PC-9 (cell line): ENCODE results near the gene KDM1B. TPM values are rescaled to one million over a fixed set of nuclear protein-coding genes. Genes with fewer than 3 reads are reported as not detected.

Experiments used
- BruUV-seq: library from RNA; stranded (reverse); fragments of 400-500 nt; replicated peaks from 2 replicates; lab custom pipeline; 2021; lab: Mats Ljungman, UMichigan
- CTCF ChIA-PET: fragments of 300-600 bp; sonication (Branson Sonifier 250); formaldehyde crosslinking; loops from one replicate; lab custom pipeline; 2022; ENCODE audit warnings: antibody characterized with exemption; lab: Charles Lee
- POLR2A ChIA-PET: fragments of 300-600 bp; sonication (Branson Sonifier 250); formaldehyde crosslinking; loops from one replicate; lab custom pipeline; 2022; ENCODE audit warnings: antibody characterized with exemption; ENCODE audit not compliant: unreplicated experiment; lab: Charles Lee
- DNase-seq, 2 experiments: peaks; one replicate each; pipeline versions ENCODE4 v3.0.0 to v3.0.0-alpha.2; 2015 to 2022; ENCODE audit warnings: mixed read lengths in 1 of 2
- H2AFZ ChIP-seq: fragments of 200-600 bp; sonication (generic); 2 replicates; pipeline ENCODE4 v1.8.1; 2017; ENCODE audit warnings: antibody characterized with exemption
- H3F3A ChIP-seq: fragments of 200-600 bp; sonication (generic); 2 replicates; pipeline ENCODE4 v1.8.1; 2017; ENCODE audit warnings: antibody characterized with exemption, mild to moderate bottlenecking, low read depth; ENCODE audit not compliant: insufficient read depth
- H3K27ac ChIP-seq: fragments of 200-600 bp; sonication (generic); 2 replicates; pipeline ENCODE4 v1.6.1; 2016; ENCODE audit warnings: mixed run types
- H3K27me3 ChIP-seq: fragments of 200-600 bp; sonication (generic); 2 replicates; pipeline ENCODE4 v1.6.1; 2016; ENCODE audit warnings: low read depth, mixed run types; ENCODE audit not compliant: insufficient read depth
- H3K36me3 ChIP-seq: fragments of 200-600 bp; sonication (generic); 2 replicates; pipeline ENCODE4 v1.6.1; 2016; ENCODE audit warnings: low read depth, mixed run types
- H3K4me1 ChIP-seq: fragments of 200-600 bp; sonication (generic); replicated peaks from 2 replicates; pipeline ENCODE4 v1.6.1; 2016; ENCODE audit warnings: mixed run types; ENCODE audit not compliant: insufficient read depth
- H3K4me2 ChIP-seq: fragments of 200-600 bp; sonication (generic); 2 replicates; pipeline ENCODE4 v1.6.1; 2017; ENCODE audit warnings: mixed run types
- H3K4me3 ChIP-seq: fragments of 200-600 bp; sonication (generic); 2 replicates; pipeline ENCODE4 v1.6.1; 2016; ENCODE audit warnings: mixed run types
- H3K79me2 ChIP-seq: fragments of 200-600 bp; sonication (generic); 2 replicates; pipeline ENCODE4 v1.6.1; 2017; ENCODE audit warnings: low read depth, mixed run types
- H3K9me2 ChIP-seq: fragments of 200-600 bp; sonication (generic); 2 replicates; pipeline ENCODE4 v1.8.1; 2017; ENCODE audit warnings: mild to moderate bottlenecking; ENCODE audit not compliant: insufficient read depth
- H3K9me3 ChIP-seq: fragments of 200-600 bp; sonication (generic); 2 replicates; pipeline ENCODE4 v1.8.1; 2016; ENCODE audit warnings: low read depth; ENCODE audit not compliant: insufficient read depth
- H4K20me1 ChIP-seq: fragments of 200-600 bp; sonication (generic); 2 replicates; pipeline ENCODE4 v1.8.1; 2017; ENCODE audit not compliant: insufficient read depth
- EZH2 ChIP-seq: fragments of 200-600 bp; sonication (generic); IDR thresholded peaks from 2 replicates; pipeline ENCODE4 v1.8.0; 2017; ENCODE audit warnings: antibody characterized with exemption, low read depth
- intact Hi-C: fragments of 100-400 bp; cut with micrococcal nuclease; formaldehyde crosslinking; loops from one replicate; pipeline ENCODE4 v1.10.0; 2022; ENCODE audit not compliant: unreplicated experiment
- total RNA-seq: library from RNA; stranded (reverse); gene quantifications from 2 replicates; pipeline ENCODE4 v1.2.3, GENCODE V29; 2021
- TF ChIP-seq, protein P1 (sequence below): fragments of 200-600 bp; sonication (generic); conservative IDR thresholded peaks from 2 replicates; pipeline ENCODE4 v1.6.1; 2017; ENCODE audit warnings: mixed run types, antibody characterized with exemption, mild to moderate bottlenecking, moderate library complexity

Gene KDM1B
- total RNA-seq, 1 experiment from 2014 or later, result 21.5 TPM

- intact Hi-C loops, result no loop called here
- Histone ChIP-seq H3K4me3 (no peak overlapping the region), H3K27ac (peak overlapping the region; percentile 63), H3K4me1 (peaks cover 23% of the 10 kb centered on the region), H3F3A (peaks cover 12% of the 10 kb centered on the region; the same call in 1 of the 2 replicates), H3K4me2 (peak overlapping the region; percentile 57), H2AFZ (peak overlapping the region; percentile 66), H3K79me2 (no peaks in the 10 kb centered on the region), H3K27me3 (no peaks in the 10 kb centered on the region), H4K20me1 (no peaks in the 10 kb centered on the region), H3K9me2 (no peaks in the 10 kb centered on the region), H3K9me3 (no peaks in the 10 kb centered on the region), H3K36me3 (no peaks in the 10 kb centered on the region)
- ChIA-PET POLR2A (no interaction called here), CTCF (no interaction called here)
- TF ChIP-seq EZH2, result no peak
- peak; percentile 46 to 65 for DNase-seq
- no TSS peak for BruUV-seq
These were observed 30.8 kb downstream of the KDM1B start for GRCh38 chr6:18186033-18186432.

- Histone ChIP-seq H2AFZ (no peak overlapping the region; the same call in 1 of the 2 replicates), H3K9me3 (no peaks in the 10 kb centered on the region), H3K27ac (peak overlapping the region; percentile 63), H3F3A (peaks cover 12% of the 10 kb centered on the region; the same call in 1 of the 2 replicates), H4K20me1 (no peaks in the 10 kb centered on the region), H3K9me2 (no peaks in the 10 kb centered on the region), H3K27me3 (no peaks in the 10 kb centered on the region), H3K36me3 (no peaks in the 10 kb centered on the region), H3K4me3 (no peak overlapping the region), H3K79me2 (no peaks in the 10 kb centered on the region), H3K4me1 (peaks cover 23% of the 10 kb centered on the region), H3K4me2 (peak overlapping the region; percentile 57)
- CTCF ChIA-PET, result no interaction called here
- TF ChIP-seq EZH2, result no peak
- POLR2A ChIA-PET, result no interaction called here
- DNase-seq, result no peak
- intact Hi-C loops, result no loop called here
- no TSS peak for BruUV-seq
These were observed 31.5 kb downstream of the KDM1B start for GRCh38 chr6:18186540-18187250.

DNA sequence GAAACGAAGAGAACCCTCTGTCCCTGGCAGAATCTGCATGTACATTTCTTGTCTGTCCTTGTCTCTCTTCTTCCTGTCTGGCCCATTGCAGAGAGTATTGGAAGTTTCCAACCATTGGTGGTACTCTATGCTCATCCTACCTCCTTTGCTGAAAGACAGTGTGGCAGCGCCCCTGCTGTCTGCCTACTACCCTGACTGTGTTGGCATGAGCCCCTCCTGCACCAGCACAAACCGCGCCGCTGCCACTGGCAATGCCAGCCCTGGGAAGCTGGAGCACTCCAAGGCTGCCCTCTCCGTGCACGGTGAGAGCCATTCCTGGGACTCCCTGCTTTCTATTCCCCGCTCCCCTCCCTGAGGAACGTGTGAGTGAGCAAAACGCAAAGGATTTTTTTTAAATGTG is 32.5 kb downstream of the KDM1B start:
- POLR2A ChIA-PET, result no interaction called here

GRCh38 chr6:18189196-18189595 is 34.0 kb downstream of the KDM1B start:
- H3F3A ChIP-seq, result peaks cover 12% of the 10 kb centered on the region; the same call in 1 of the 2 replicates
- no peaks in the 10 kb centered on the region for H3K9me2 ChIP-seq
- no TSS peak for BruUV-seq
- H3K4me1 ChIP-seq, result peaks cover 23% of the 10 kb centered on the region
- no peaks in the 10 kb centered on the region for H4K20me1 ChIP-seq
- CTCF ChIA-PET, result no interaction called here
- H3K36me3 ChIP-seq, result no peaks in the 10 kb centered on the region
- no peaks in the 10 kb centered on the region for H3K27me3 ChIP-seq
- no peak overlapping the region for H3K4me3 ChIP-seq
- POLR2A ChIA-PET, result no interaction called here
- no peak for DNase-seq
- no peak for TF ChIP-seq EZH2
- TF ChIP-seq, protein P1, sequence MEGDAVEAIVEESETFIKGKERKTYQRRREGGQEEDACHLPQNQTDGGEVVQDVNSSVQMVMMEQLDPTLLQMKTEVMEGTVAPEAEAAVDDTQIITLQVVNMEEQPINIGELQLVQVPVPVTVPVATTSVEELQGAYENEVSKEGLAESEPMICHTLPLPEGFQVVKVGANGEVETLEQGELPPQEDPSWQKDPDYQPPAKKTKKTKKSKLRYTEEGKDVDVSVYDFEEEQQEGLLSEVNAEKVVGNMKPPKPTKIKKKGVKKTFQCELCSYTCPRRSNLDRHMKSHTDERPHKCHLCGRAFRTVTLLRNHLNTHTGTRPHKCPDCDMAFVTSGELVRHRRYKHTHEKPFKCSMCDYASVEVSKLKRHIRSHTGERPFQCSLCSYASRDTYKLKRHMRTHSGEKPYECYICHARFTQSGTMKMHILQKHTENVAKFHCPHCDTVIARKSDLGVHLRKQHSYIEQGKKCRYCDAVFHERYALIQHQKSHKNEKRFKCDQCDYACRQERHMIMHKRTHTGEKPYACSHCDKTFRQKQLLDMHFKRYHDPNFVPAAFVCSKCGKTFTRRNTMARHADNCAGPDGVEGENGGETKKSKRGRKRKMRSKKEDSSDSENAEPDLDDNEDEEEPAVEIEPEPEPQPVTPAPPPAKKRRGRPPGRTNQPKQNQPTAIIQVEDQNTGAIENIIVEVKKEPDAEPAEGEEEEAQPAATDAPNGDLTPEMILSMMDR, result no peak
- H3K79me2 ChIP-seq, result no peaks in the 10 kb centered on the region
- intact Hi-C loops, result no loop called here
- no peak overlapping the region for H3K4me2 ChIP-seq
- H3K27ac ChIP-seq, result no peak overlapping the region
- H3K9me3 ChIP-seq, result no peaks in the 10 kb centered on the region
- H2AFZ ChIP-seq, result no peak overlapping the region

More for the DNA sequence above, 32.5 kb downstream of the KDM1B start:
- Histone ChIP-seq H2AFZ (no peak overlapping the region), H3K27me3 (no peaks in the 10 kb centered on the region), H3K4me1 (peaks cover 23% of the 10 kb centered on the region), H4K20me1 (no peaks in the 10 kb centered on the region), H3K9me3 (no peaks in the 10 kb centered on the region), H3K36me3 (no peaks in the 10 kb centered on the region), H3K4me2 (no peak overlapping the region), H3K27ac (no peak overlapping the region), H3K9me2 (no peaks in the 10 kb centered on the region), H3F3A (peaks cover 12% of the 10 kb centered on the region; the same call in 1 of the 2 replicates), H3K4me3 (no peak overlapping the region), H3K79me2 (no peaks in the 10 kb centered on the region)
- no peak for DNase-seq
- intact Hi-C loops, result no loop called here
- BruUV-seq, result no TSS peak
- TF ChIP-seq EZH2, result no peak
- TF ChIP-seq, protein P1, result no peak
- CTCF ChIA-PET, result no interaction called here
